ENCODE data around the gene CNTROB.

Gene CNTROB

DNA sequence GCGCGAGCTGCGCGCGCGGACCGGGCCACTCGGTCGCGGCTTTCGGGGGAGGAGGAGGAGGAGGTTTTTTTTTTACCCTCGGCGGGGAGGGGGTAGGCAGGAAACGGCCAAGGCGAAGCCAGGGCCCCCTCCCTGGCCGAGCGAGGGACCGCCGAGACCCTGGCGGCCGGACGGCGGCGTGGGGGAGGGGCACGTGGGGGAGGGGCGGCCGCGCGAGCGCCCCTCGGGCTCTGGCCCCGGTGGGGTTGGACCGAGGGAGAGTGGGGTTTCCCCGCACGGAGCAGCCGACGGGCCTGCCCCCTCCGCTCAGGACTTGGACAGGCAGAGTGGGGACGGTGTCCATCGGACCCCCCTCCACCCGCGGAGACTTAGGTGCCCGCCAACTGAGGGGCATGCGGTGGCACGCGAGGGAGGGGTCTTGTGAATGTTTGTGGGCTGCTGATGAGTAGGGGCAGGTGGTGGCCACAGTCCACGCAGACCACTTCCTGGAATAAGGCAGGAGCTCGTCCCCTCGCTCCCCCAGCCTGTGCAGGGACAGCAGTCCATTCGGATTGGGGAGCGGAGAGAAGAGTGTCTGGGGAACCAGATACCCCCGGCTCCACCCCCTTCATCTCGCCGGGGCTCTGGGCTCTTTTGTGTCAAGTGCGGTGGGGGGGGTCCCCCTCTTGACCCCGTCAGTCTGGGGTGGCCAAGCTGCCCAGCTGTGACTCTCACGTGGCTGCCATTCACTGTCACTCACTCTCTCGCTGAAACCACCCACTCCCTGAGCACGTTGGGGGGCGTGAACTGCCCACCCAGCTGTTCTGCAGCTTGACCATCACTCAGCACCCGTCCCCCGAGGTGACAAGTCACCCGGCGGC lies 46.4 kb upstream of the CNTROB start:
- no peak for DNase-seq (ENCODE audit: low spot score)
- Histone ChIP-seq H3K27ac (ENCODE audit: poor library complexity, severe bottlenecking) (peak overlapping the region; percentile 94), H3K4me1 (ENCODE audit: insufficient read depth, poor library complexity, severe bottlenecking) (peaks cover 27% of the 10 kb centered on the region), H3K4me3 (ENCODE audit: severe bottlenecking) (peak overlapping the region; percentile 47), H3K27me3 (ENCODE audit: insufficient read depth, poor library complexity, severe bottlenecking) (no peaks in the 10 kb centered on the region), H3K9me3 (ENCODE audit: severe bottlenecking) (no peaks in the 10 kb centered on the region), H3K36me3 (ENCODE audit: low read depth) (peaks cover 29% of the 10 kb centered on the region)
- TF ChIP-seq, protein P1, sequence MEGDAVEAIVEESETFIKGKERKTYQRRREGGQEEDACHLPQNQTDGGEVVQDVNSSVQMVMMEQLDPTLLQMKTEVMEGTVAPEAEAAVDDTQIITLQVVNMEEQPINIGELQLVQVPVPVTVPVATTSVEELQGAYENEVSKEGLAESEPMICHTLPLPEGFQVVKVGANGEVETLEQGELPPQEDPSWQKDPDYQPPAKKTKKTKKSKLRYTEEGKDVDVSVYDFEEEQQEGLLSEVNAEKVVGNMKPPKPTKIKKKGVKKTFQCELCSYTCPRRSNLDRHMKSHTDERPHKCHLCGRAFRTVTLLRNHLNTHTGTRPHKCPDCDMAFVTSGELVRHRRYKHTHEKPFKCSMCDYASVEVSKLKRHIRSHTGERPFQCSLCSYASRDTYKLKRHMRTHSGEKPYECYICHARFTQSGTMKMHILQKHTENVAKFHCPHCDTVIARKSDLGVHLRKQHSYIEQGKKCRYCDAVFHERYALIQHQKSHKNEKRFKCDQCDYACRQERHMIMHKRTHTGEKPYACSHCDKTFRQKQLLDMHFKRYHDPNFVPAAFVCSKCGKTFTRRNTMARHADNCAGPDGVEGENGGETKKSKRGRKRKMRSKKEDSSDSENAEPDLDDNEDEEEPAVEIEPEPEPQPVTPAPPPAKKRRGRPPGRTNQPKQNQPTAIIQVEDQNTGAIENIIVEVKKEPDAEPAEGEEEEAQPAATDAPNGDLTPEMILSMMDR (IDR thresholded peaks at IDR 0.05; ENCODE audit: poor library complexity, severe bottlenecking) = no peak
- no peak for ATAC-seq (ENCODE audit: low read depth)

DNA sequence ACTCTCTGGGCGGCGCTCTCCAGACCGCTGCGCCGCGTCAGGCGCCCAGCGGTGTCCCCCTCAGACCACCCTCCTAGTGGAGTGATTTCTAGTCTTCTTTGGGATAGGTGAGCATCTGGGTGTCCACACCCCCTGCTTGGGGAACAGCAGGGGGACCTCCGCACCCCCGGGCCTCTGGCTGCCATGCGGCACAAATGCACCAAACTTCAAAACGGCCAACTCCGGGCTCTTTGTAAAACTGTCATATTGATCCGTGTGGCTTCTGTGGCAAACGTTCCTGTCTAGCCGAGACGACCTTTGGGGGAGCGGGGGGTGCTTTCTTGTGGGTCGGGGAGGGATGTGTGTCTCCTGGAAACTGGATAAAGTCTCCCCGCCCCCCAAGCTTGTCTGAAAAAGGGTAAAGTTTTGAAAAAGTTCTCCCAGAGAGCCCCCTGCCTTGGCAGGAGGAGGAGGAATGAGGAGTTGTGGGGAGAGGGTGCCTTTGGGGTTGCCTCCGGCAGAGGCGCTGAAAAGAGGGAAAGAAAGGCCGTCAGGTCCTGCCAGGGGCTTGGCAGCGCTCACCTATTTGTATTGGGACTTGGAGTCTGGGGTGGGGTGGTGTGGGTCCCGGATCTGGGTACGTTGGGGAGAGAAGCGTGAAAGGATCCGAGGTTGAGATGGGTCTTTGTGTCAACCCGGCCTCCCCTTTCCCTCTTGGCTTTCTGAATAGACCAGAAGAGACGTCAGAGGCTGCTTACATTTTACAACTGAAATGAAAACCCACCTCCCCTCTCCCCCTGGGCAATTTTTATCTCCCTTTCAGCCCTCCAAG lies 45.6 kb upstream of the CNTROB start:
- Histone ChIP-seq H3K27ac (ENCODE audit: poor library complexity, severe bottlenecking) (peak overlapping the region; percentile 94), H3K4me3 (ENCODE audit: severe bottlenecking) (peak overlapping the region; percentile 47), H3K27me3 (ENCODE audit: insufficient read depth, poor library complexity, severe bottlenecking) (no peaks in the 10 kb centered on the region), H3K36me3 (ENCODE audit: low read depth) (peaks cover 29% of the 10 kb centered on the region), H3K9me3 (ENCODE audit: severe bottlenecking) (no peaks in the 10 kb centered on the region), H3K4me1 (ENCODE audit: insufficient read depth, poor library complexity, severe bottlenecking) (peaks cover 27% of the 10 kb centered on the region)
- DNase-seq (ENCODE audit: low spot score) = no peak
- peak; percentile 3; the same call in 1 of the 3 replicates for ATAC-seq (ENCODE audit: low read depth)
- TF ChIP-seq, protein P1 (IDR thresholded peaks at IDR 0.05; ENCODE audit: poor library complexity, severe bottlenecking) = no peak

GRCh38 chr17:7887038-7887481 lies 44.9 kb upstream of the CNTROB start:
- Histone ChIP-seq H3K27ac (ENCODE audit: poor library complexity, severe bottlenecking) (peak overlapping the region; percentile 94), H3K9me3 (ENCODE audit: severe bottlenecking) (no peaks in the 10 kb centered on the region), H3K36me3 (ENCODE audit: low read depth) (peaks cover 23% of the 10 kb centered on the region), H3K27me3 (ENCODE audit: insufficient read depth, poor library complexity, severe bottlenecking) (no peaks in the 10 kb centered on the region), H3K4me1 (ENCODE audit: insufficient read depth, poor library complexity, severe bottlenecking) (peaks cover 27% of the 10 kb centered on the region), H3K4me3 (ENCODE audit: severe bottlenecking) (peak overlapping the region; percentile 47)
- DNase-seq (ENCODE audit: low spot score) (no peak), ATAC-seq (ENCODE audit: low read depth) (peak; percentile 6; the same call in 2 of the 3 replicates)
- TF ChIP-seq, protein P1 (IDR thresholded peaks at IDR 0.05; ENCODE audit: poor library complexity, severe bottlenecking) = no peak

DNA sequence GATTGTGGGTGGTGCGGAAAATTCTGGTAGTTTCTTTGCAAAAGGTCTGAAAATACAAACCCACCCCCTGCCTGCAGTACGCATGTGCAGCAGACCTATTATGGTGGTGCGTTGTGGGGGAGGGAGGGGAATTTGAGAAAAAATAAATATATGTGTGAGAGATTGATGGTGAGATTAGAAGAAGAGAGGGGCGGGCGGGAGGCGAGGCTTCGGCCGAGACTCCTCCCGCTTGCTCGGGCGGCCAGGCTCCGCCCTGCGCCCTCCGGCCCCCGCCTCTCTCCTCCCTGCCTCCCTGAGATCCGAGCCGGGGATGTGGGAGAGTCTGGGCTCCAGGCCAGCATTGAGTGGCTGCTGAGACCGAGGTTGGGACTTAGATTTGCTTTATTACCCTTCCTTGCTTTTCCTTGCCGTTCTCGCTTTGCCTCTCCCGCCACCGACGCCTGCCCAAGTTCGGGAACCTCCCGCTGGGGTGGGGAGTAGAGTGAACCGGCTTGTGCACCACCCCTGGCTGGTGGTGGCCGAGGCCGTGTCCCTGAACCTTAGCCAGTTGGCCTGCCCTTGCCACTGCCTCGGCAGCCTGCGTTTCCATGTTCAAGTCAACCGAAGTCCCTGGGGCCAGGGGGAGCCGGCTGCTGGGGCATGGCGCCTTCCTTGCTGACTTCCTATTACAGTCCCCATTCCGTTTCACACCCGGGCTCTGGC lies 44.4 kb upstream of the CNTROB start:
- H3K36me3 ChIP-seq (ENCODE audit: low read depth) = peaks cover 22% of the 10 kb centered on the region
- peak overlapping the region; percentile 47 for H3K4me3 ChIP-seq (ENCODE audit: severe bottlenecking)
- H3K27ac ChIP-seq (ENCODE audit: poor library complexity, severe bottlenecking) = peak overlapping the region; percentile 94
- peak; percentile 89 for DNase-seq (ENCODE audit: low spot score)
- H3K4me1 ChIP-seq (ENCODE audit: insufficient read depth, poor library complexity, severe bottlenecking) = peaks cover 27% of the 10 kb centered on the region
- H3K9me3 ChIP-seq (ENCODE audit: severe bottlenecking) = no peaks in the 10 kb centered on the region
- peak; percentile 78 for ATAC-seq (ENCODE audit: low read depth)
- no peaks in the 10 kb centered on the region for H3K27me3 ChIP-seq (ENCODE audit: insufficient read depth, poor library complexity, severe bottlenecking)
- TF ChIP-seq, protein P1 (IDR thresholded peaks at IDR 0.05; ENCODE audit: poor library complexity, severe bottlenecking) = no peak
